ENCODE data around the gene TNIP2.

The TNIP2 gene

GRCh38 chr4:2788101-2788500 lies 32.0 kb upstream of the TNIP2 start:
- Histone ChIP-seq H3K4me1 (ENCODE audit: control insufficient read depth, insufficient read depth, low read length) (no peaks in the 10 kb centered on the region), H3K27ac (ENCODE audit: extremely low read depth, low read depth, low read length) (no peak overlapping the region), H3K36me3 (ENCODE audit: control insufficient read depth in 2 of 2, insufficient read depth in 1 of 2, low read length in 2 of 2) (no peaks in the 10 kb centered on the region), H3K9me3 (ENCODE audit: control insufficient read depth, insufficient read depth, low read depth, low read length) (no peaks in the 10 kb centered on the region), H3K4me3 (ENCODE audit: low read depth, low read length) (no peak overlapping the region)
- ChIA-PET POLR2A (no interaction called here), CTCF (no interaction called here)
- peak; percentile 27 for TF ChIP-seq GLIS1 (tag by site-specific recombination; IDR thresholded peaks at IDR 0.05)
- no peak for TF ChIP-seq ZNF324 (tag by site-specific recombination; IDR thresholded peaks at IDR 0.05)

GRCh38 chr4:2787230-2788100 lies 31.3 kb upstream of the TNIP2 start:
- Histone ChIP-seq H3K4me3 (ENCODE audit: low read depth, low read length) (no peak overlapping the region), H3K27ac (ENCODE audit: extremely low read depth, low read depth, low read length) (no peak overlapping the region), H3K4me1 (ENCODE audit: control insufficient read depth, insufficient read depth, low read length) (no peaks in the 10 kb centered on the region), H3K9me3 (ENCODE audit: control insufficient read depth, insufficient read depth, low read depth, low read length) (no peaks in the 10 kb centered on the region), H3K36me3 (ENCODE audit: control insufficient read depth in 2 of 2, insufficient read depth in 1 of 2, low read length in 2 of 2) (no peaks in the 10 kb centered on the region)
- TF ChIP-seq ZNF146 (tag by site-specific recombination; IDR thresholded peaks at IDR 0.05) (no peak), ZNF623 (tag by site-specific recombination; IDR thresholded peaks at IDR 0.05) (no peak), ZNF155 (tag by site-specific recombination; IDR thresholded peaks at IDR 0.05) (no peak), ZFHX2 (tag by site-specific recombination; conservative IDR thresholded peaks at IDR 0.05) (peak; percentile 46), REPIN1 (tag by site-specific recombination; IDR thresholded peaks at IDR 0.05; ENCODE audit: low read depth) (no peak), PRDM6 (tag by site-specific recombination; IDR thresholded peaks at IDR 0.05) (no peak), ZBTB11 (tag by site-specific recombination; conservative IDR thresholded peaks at IDR 0.05; ENCODE audit: low read depth) (no peak), ZNF302 (tag by site-specific recombination; IDR thresholded peaks at IDR 0.05; ENCODE audit: low read depth) (no peak), ZNF324 (tag by site-specific recombination; IDR thresholded peaks at IDR 0.05) (no peak), ZNF37A (tag by site-specific recombination; IDR thresholded peaks at IDR 0.05) (no peak), BCL11B (tag by site-specific recombination; IDR thresholded peaks at IDR 0.05; ENCODE audit: low read depth) (no peak), YY1 (tag by site-specific recombination; IDR thresholded peaks at IDR 0.05) (no peak), ZNF596 (tag by site-specific recombination; IDR thresholded peaks at IDR 0.05) (no peak), ZNF692 (tag by site-specific recombination; IDR thresholded peaks at IDR 0.05) (0 out of 2 replicates have a peak, but pooled peaks have one; percentile 34), ZNF529 (tag by site-specific recombination; IDR thresholded peaks at IDR 0.05; ENCODE audit: insufficient replicate concordance) (no peak), KLF16 (tag by site-specific recombination; IDR thresholded peaks at IDR 0.05) (no peak), ZNF18 (tag by site-specific recombination; IDR thresholded peaks at IDR 0.05) (no peak), SALL2 (tag by site-specific recombination; IDR thresholded peaks at IDR 0.05; ENCODE audit: borderline replicate concordance) (no peak)
- POLR2A ChIA-PET: no interaction called here
- CTCF ChIA-PET: no interaction called here
